Right forelimb (tissue), 1 donor: Measurements from ENCODE around the gene MCTP1.
"Not testable (repeated sequence)": the region's sequence is repeated elsewhere in the genome, so short reads cannot be mapped to it uniquely, and the experiment has no call there.

ENCODE experiments used
- DNase-seq: peaks from one replicate; pipeline ENCODE4 v3.0.0-alpha.2; 2018

Gene MCTP1

DNA sequence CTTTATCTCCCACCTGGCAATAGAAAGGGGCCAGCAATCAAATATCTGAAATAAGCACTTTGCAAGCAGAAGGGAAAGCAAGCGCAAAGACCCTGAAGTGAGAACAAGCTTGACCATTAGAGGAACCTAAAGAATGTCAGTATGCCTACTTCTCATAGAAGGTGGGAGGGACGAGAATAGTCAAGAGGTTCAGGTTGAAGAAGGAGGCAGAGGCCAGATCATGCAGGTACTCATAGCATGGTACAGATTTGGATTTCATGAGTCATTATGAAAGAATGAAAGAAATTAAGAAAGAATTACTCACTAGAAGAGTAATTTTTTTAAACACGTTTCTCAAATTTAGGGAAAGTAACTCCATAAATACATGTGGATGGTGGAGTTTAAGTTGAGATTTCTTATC lies 33.7 kb downstream of the MCTP1 start:
- DNase-seq, result no peak

- no peak for DNase-seq
These were observed 40.4 kb downstream of the MCTP1 start for GRCh38 chr5:95244479-95244878.

DNA sequence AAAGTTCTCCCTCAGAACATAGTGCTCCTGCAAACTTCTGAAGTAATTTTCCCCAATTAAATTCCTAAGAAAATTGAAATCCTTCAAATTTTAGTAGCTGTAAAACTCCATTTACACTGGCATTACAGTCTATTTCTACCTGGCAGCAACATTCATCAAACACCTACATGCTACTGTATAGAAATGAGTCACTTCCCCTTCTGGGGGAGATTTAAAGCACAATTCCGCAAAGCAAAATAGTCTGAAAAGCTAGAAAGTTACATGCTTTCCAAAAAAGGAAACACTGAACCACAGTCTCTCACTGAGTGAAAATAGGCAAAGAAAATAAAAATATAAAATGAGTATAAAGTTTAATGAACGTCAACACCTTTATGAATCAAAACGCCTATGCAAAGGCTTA lies 43.3 kb downstream of the MCTP1 start:
- no peak for DNase-seq

DNA sequence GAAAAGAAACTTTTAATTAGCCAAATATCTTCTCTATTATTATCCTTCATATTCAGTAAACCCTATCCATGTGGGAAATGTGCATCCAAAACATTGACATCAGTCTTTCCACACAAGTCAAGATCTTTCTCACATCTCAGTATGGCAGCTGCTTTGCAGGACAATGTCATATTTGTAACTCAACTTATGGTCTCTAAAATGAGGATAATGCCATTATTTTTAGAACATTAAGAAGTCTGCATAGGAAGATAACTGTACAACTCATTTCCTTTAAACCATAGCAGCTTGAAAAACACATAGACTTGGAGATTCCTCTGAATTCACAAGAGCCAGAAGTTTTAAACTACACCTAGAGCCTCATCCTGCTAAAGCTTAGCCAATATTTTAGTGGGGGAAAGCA lies 43.7 kb downstream of the MCTP1 start:
- no peak for DNase-seq

DNA sequence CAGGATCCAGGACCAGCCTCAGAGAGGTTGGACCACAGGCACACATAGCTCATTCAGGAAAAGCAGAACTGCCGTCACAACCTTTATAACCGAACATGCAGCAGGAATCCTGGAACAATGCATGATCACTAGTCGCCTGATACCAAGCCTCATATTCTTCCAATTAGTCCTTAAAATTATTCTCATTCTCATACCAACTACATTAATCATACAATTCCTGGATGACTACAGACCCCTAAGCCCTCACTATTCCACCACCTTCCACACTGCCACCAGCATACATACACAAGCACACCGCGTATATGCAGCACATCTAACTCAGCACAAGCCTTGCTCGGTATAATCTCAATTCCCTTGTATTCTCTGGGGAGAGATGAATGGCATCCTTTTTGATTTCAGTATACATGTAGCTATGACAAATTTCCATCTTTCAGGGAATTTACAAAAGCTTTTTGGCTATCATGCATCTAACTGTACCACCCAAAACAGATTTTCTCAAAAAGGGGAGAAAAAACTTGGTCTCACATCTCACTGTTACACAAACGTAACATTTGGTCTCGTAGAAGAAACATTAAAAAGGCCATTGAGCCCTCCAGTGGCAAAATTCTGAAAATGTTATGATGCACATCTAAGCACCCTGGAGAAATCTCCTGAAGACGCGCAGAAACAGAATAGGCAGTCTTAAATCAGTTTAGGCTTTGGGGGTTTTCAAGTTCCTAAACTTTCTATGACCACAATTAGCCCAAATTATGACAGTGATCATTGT lies 46.2 kb downstream of the MCTP1 start:
- DNase-seq, result no peak

GRCh38 chr5:95237324-95237723 lies 47.6 kb downstream of the MCTP1 start:
- no peak for DNase-seq

DNA sequence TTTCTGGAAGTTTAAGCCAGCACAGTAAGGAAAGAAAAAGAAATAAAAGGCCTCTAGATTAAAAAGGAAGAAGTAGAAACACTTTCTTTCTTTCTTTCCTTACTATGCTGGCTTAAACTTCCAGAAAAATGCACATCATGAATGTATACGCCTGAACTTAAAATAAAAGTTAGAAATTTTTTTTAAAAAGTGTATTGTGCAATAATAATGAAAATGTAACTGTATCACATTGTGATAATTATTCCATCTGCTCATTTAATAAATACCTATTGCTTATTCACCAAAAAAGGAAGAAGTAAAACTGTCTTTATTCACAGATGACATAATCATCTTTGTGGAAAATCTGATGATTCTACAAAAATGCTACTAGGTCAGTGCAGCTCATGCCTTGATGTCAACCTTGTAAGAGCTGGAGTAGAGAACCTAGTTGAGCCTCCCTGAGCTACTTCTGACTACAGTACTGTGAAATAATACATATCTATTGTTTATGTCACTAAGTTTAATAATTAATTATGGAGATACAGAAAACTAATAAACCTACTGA lies 49.4 kb downstream of the MCTP1 start:
- no peak for DNase-seq

GRCh38 chr5:95229646-95230045 lies 55.2 kb downstream of the MCTP1 start:
- DNase-seq, result no peak

- no peak for DNase-seq
These were observed 60.0 kb downstream of the MCTP1 start for GRCh38 chr5:95224701-95225459.

DNA sequence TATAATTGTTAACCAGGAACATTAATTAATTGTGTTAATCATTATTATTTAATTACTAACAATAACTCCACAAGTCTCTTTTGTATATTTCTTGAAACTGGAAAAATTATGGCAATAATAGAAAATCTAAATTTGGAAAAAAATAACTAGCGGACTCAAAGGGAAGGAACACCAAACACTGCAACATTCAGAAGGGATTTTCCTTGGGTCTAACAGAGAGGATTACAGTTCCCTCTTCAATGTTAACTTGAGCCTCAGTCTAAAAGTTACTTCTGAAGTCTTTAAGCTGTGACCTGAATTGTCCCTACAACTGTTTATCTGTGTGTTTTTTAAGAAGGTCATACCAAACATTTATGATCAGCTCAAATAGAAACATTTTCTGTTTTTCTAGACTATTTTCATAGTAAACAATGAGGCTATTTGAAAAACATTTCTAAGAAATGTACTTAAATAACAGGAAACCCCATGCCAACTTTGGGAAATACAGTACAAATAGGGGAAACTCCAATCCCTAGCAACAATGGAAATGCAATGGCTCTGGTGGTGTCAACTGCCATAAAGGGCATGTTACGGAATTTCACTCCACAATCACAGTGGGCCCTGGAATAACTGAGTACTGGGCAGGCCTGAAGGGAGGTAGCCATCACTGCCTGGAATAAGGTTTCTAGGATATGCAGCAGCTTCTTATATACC lies 61.2 kb downstream of the MCTP1 start:
- no peak for DNase-seq

GRCh38 chr5:95222836-95223235 lies 62.1 kb downstream of the MCTP1 start:
- DNase-seq, result no peak

- DNase-seq, result no peak
These were observed 63.7 kb downstream of the MCTP1 start for GRCh38 chr5:95221234-95221633.

DNA sequence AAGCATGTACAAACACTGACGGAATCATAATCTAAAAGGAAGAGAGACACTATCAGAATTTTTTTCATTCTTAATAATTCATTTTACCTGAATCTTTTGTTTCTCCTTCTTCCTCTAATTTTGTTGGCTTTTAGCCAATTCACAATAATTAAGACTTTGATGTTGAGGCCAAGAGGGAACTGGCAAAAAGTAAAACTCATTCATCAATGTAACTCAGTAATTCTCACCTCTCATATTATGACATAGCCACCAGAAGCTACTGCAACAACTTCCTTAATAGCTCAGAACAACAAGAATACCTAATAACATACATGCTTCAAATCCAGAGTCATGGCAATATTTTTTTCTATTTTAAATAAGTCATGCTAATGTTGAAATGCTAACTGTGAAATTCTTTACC lies 64.5 kb downstream of the MCTP1 start:
- no peak for DNase-seq

GRCh38 chr5:95219411-95219810 lies 65.5 kb downstream of the MCTP1 start:
- no peak for DNase-seq

DNA sequence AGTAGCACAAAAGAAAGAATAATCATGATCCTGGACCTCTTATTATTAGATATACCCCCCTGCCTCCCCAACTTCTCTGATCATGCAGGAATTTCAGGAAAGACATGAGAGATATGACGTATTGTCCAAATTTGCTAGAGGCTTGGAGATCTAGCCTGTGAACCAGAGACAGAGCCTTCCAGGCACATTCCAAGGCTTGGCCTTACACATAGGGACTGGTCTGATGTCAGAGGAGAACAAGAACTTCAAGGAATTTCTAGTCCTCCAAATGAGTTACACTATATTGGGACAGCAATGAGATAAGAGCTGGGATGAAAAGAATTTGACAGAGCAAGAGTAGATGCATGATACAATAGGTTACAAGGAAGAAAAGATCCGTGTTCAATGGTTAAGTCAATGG lies 67.0 kb downstream of the MCTP1 start:
- no peak for DNase-seq

DNA sequence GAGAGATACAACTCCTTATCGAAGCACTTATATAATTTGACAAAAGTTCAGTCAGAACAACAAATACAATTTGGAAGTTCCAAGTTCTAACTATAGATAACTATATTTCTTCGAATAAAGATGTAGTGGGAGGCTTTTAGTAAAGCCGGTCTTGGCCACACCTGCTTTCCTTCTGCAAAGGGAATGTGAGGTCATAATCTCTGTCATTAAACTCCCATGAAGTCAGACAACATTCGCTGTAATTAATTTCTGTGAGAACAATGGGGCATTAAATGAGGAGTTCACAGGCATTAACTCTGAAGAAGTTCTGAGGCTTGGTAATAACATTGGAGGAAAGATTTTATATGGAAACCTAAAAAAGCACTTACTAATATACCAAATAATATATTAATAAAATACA lies 67.5 kb downstream of the MCTP1 start:
- DNase-seq, result no peak

- DNase-seq, result no peak
These were observed 68.5 kb downstream of the MCTP1 start for GRCh38 chr5:95216136-95216955.

- DNase-seq, result not testable (repeated sequence)
These were observed 77.1 kb downstream of the MCTP1 start for GRCh38 chr5:95207811-95208210.

GRCh38 chr5:95194856-95195255 lies 90.0 kb downstream of the MCTP1 start:
- no peak for DNase-seq

GRCh38 chr5:95191330-95191729 lies 93.6 kb downstream of the MCTP1 start:
- no peak for DNase-seq

- DNase-seq, result no peak
These were observed 100.0 kb downstream of the MCTP1 start for GRCh38 chr5:95184924-95185323.

DNA sequence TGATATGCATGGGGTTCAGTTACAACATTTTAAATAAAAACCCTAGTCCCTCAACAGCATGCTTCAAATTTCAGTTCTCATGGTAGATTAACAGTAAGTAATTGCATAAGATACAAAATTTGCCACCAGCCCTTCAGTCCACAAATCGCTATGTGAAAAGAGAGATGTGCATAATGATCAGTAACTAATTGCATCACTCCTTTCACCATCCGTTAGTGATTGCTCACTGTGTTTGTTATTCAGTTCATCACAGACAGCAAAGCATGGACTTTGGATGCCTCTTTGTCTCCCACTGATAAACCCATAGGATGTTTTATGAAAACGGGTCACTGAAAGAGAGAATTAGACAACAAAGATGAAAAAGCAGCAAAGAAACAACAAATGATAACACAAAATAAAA lies 103.2 kb downstream of the MCTP1 start:
- no peak for DNase-seq
